ENCODE data around the gene FOXD4L6.
"Not testable (repeated sequence)": the region's sequence is repeated elsewhere in the genome, so short reads cannot be mapped to it uniquely, and the experiment has no call there.

DNA sequence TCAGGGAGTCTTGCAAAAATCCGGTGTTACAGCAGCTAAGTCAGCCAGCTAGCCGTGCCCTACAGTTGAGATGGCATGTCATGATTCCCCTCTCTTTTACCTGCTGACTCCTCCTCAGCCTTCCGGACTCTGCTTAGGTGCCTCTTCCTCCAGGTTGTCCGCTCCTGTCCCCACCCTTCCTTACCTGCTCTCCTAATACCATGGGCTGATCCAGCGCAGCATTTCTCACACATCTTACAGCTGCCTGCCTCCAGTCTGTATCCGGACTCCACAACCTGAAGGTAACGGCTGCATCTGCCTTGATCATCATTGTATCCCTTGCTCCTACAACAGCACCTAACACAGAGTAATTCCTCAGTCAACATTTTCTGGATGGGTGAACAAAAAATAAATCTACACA lies 9.2 kb downstream of the FOXD4L6 start:
- TF ChIP-seq CTCF (IDR thresholded peaks at IDR 0.05 in 2 of 3, conservative IDR thresholded peaks at IDR 0.05 in 1 of 3; ENCODE audit: borderline replicate concordance in 1 of 3, insufficient read depth in 1 of 3, low read depth in 2 of 3, low read length in 2 of 3); EZH2phosphoT487 (IDR thresholded peaks at IDR 0.05; ENCODE audit: borderline replicate concordance); RAD21 (IDR thresholded peaks at IDR 0.05; ENCODE audit: low read depth); POLR2A (IDR thresholded peaks at IDR 0.05; ENCODE audit: borderline replicate concordance, extremely low read depth, insufficient read depth, insufficient read length): not testable (repeated sequence)
- TF ChIP-seq, protein P1, sequence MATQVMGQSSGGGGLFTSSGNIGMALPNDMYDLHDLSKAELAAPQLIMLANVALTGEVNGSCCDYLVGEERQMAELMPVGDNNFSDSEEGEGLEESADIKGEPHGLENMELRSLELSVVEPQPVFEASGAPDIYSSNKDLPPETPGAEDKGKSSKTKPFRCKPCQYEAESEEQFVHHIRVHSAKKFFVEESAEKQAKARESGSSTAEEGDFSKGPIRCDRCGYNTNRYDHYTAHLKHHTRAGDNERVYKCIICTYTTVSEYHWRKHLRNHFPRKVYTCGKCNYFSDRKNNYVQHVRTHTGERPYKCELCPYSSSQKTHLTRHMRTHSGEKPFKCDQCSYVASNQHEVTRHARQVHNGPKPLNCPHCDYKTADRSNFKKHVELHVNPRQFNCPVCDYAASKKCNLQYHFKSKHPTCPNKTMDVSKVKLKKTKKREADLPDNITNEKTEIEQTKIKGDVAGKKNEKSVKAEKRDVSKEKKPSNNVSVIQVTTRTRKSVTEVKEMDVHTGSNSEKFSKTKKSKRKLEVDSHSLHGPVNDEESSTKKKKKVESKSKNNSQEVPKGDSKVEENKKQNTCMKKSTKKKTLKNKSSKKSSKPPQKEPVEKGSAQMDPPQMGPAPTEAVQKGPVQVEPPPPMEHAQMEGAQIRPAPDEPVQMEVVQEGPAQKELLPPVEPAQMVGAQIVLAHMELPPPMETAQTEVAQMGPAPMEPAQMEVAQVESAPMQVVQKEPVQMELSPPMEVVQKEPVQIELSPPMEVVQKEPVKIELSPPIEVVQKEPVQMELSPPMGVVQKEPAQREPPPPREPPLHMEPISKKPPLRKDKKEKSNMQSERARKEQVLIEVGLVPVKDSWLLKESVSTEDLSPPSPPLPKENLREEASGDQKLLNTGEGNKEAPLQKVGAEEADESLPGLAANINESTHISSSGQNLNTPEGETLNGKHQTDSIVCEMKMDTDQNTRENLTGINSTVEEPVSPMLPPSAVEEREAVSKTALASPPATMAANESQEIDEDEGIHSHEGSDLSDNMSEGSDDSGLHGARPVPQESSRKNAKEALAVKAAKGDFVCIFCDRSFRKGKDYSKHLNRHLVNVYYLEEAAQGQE (IDR thresholded peaks at IDR 0.05; ENCODE audit: low read depth): not testable (repeated sequence)

Data from HCT116 (cell line).